HG03439 (cell line): ENCODE data around the gene DYSF.

Source experiments
- ATAC-seq: cut with Tn5 transposase; IDR thresholded peaks from one replicate; pipeline ENCODE4 v1.9.1; 2021; ENCODE audit warnings: mild to moderate bottlenecking, moderate library complexity; ENCODE audit not compliant: unreplicated experiment

The DYSF gene

DNA sequence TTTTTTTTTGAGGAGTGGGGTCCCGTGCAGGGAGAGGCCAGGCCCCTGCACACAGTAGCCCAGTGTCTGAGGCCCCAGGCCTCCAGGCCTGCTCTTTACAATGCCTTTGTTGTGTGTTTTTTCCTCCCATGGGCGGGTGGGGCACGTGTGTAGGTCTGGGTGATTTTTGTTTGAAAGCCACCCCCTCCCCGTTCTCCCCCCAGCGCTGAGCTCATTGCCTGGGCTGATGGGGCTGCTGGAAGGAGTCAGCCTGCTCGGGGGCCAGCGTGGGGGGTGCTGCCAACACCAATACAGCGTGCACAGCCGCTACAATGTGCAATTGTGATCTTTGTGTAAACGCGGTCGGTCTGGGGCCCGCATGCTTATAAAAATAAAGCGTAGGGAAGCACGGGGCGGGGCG, 142.7 kb downstream of the DYSF start:
- ATAC-seq = no peak

- no peak for ATAC-seq
Observed at GRCh38 chr2:71597756-71598155, 144.4 kb downstream of the DYSF start.

GRCh38 chr2:71598526-71598925, 145.2 kb downstream of the DYSF start:
- no peak for ATAC-seq

DNA sequence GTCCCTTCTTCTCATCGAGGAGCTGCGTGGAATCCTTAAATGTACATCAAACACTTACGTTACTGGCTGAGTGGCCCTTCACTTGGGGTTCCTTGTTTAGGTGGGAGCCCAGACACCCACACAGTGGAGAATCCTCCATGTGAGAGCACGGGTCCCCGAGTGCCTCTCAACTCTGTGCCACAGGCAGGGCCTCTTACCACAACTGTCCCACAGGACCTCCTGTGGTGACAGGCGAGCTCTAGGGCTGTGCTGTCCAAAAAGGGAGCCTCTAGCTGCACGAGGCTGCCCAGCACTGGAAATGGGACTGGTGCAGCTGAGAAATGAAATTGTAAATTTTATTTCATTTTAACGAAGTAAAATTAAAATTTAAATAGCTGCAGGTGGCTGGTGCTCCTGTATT, 145.7 kb downstream of the DYSF start:
- no peak for ATAC-seq

DNA sequence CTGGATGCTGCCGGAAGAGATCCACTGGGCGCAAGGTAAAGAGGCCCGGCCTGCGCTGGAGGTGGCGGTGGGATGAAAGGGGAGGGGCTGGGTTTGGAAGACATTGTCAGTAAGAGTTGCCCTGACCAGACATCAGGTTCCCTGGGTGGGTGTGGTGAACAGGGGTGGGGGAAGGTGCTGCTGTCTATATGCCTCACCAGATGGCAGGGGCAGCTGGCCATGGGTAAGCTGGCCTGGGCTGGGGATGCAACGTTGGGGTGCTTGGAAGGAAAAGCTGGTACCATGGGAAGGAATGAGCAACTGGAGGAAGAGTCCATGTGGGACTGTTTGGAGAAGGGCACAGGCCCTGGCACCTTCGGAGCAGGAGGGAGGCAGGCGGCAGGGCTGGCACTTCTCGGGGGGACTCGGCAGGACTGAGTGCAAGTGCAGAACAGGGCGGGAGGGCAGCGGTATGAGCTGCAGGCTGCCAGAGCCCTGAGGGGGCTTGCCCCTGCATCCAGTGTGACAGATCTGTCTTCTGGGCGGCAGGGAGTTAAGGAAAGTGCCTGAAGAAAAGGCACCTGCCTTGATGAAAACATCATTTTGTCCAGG, 146.4 kb downstream of the DYSF start:
- ATAC-seq = no peak

GRCh38 chr2:71600555-71600954, 147.2 kb downstream of the DYSF start:
- no peak for ATAC-seq

DNA sequence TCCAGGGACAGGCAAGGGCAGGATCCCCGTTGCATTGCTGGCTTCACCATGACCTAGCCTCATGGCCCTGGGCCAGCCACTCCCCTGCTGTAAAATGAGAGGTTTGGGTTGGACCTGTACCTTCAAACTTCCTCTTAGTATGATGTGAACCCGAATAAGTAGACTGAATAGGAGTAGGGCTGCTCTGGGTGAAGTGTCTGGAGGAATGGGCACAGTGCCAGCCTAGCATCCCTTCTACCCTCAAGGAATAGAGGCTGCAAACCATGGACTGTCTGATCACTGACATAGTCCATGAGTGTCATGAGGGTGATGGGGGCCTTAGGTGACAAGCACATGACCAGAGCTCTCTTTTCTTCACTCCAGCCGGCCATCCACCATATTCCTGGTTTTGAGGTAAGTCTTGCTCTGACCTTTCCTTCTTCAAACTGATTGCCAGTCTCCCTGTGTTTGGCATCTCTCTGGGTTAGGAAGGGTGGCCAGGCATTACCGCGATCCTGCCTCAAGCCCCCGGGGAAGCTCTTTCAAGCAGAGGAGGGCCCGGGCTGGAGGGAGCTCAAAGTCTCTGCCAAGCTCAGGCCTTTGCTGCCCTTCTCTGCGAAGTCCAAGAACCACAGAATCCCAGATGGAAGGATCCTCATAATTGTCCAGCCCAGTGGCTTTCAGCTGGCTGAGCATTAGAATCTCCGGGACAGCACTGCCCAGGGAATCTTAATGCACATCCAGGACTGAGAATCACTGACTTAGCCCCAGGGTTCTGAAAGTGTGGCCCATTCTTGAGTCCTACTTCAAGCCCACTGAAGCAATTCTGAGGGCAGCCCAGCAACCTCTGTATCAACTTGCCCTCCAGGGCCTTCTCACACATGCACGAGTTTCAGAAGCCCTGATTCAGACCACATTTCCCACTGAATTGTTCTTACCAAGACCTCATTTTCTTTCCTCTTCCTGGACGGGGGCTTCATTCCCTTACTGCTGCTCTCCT, 148.1 kb downstream of the DYSF start:
- ATAC-seq = no peak

DNA sequence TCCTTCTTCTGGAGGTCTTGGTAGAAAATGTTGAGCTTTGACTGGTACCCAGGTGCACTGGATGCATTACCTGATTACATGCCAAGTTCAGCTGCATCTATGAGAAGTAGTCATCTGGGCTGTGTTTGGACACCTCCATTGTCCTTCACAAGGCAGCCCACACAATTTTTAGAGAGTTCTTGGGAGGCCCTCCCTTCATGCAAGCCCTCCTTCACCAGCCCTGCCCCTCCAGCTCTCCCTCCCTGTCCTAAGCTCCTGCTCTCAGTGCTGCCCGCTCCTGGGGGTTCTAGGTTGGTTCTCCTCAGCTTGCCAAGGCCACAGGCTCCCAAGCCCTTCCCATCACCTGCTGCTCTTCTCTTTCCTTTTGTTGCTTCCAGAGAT, 148.7 kb downstream of the DYSF start:
- no peak for ATAC-seq

DNA sequence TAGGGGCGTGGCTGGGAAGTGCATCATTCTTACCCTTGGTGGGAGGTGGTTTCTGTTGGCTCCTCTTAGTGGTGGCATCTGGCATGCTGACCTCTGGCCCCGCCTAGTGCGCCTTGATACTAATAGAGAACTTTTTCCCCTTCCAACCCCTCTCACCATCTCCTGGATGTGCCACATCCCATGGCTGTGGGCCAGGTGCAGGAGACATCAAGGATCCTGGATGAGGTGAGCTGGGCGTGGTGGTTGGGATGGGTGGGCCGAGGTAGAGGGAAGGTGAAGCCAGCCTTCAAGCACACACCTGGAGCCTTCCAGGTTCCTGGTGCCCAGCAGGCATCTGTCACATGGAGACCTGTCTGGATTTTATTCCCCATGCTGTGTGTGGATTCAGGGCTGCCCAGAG, 149.2 kb downstream of the DYSF start:
- no peak for ATAC-seq

DNA sequence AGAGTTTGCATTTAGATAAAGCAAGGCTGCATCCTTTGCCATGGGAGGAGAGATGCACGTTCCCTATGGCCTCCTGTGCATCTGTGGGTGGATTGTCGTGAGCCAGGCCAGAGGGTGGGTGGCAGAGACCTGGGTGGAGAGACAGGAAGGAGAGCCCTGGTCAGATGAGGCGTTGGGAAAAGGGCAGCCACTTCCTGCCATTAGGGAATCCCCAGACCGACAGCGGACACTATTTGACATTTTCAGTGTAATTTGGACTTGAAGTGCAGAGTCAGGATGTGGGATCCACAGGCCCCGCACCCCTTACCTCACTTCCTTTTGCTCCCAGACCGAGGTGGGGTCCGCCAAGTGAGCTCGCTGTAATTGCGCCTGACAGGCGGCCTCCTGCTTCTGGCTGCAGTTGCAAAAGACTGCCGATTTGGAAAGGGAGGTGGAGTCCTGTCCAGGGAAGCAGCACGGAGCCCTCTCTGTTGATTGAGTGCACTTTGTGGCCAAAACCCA, 150.0 kb downstream of the DYSF start:
- no peak for ATAC-seq

- ATAC-seq = no peak
Observed at GRCh38 chr2:71603851-71604725, 150.7 kb downstream of the DYSF start.

- no peak for ATAC-seq
Observed at GRCh38 chr2:71604726-71605120, 151.4 kb downstream of the DYSF start.

GRCh38 chr2:71605173-71605641, 151.8 kb downstream of the DYSF start:
- ATAC-seq = no peak

DNA sequence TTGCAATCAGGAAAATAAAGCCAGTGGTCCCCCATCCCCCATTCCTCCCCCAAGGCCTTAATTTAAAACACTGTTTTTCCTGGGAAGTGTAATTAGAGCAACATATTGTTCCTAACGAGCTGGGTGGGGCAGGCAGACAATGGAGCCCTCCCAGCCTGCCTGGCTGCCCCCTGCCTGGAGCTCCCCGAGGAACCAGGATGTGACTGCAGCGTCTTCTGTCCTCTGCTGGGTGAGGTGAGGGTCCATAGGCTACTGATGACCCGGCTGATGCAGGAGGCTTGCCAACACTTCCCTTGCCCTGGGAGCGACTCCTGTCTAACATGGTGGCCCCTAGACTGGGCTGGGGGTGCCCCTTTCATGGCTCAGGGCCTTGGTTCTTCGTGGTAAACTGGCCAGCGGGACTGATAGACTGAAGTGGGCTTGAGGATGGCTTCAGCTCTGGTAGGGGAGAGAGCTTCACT, 152.4 kb downstream of the DYSF start:
- no peak for ATAC-seq

DNA sequence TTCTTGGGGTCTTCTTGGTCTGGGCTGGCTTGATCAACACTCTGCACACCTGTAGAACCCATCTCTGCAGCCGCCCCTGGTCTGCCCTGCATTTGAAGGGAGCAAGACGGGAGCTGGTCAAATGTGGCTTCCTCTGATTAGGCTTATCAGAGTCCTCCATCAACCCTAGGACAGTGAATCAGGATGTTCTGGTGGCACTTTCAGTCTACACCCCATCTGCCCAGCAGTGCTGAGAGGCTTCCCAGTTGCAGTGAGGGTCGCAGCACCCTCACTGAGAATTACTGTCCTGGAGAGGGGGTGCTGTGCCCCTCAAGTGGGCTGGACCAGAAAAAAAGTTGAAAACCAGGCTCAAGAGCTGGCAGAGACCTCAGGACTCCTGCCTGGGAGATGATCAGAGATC, 152.9 kb downstream of the DYSF start:
- ATAC-seq = no peak

- no peak for ATAC-seq
Observed at GRCh38 chr2:71607151-71607889, 154.0 kb downstream of the DYSF start.

- ATAC-seq = no peak
Observed at GRCh38 chr2:71608034-71608433, 154.7 kb downstream of the DYSF start.

- ATAC-seq = no peak
Observed at GRCh38 chr2:71608441-71608840, 155.1 kb downstream of the DYSF start.

- ATAC-seq = no peak
Observed at GRCh38 chr2:71609029-71609428, 155.7 kb downstream of the DYSF start.

DNA sequence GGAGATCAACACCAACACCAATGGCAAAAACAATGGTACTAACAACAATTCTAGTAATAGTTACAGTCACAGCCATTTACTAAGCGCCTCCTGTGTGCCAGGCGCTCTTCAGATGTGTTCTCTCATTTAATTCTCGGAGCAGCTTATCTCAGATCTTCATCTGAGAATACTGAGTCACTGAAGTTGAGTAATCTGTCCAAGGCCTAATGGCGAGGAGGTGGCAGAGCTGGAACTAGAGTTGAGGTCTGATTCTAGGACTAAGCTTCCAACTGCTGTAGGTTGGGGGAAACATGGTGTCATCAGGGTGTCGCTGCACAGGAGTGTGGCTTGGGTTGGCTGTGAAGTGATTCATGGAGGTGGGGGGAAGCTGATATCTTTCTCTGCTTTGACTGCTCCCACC, 156.1 kb downstream of the DYSF start:
- no peak for ATAC-seq
